AG09319 (cell line): ENCODE measurements around the gene USP32.
"Not testable (repeated sequence)": the region's sequence is repeated elsewhere in the genome, so short reads cannot be mapped to it uniquely, and the experiment has no call there.

Experiments
- DNase-seq: peaks from one replicate; pipeline ENCODE4 v3.0.0-alpha.2; 2010; ENCODE audit warnings: low read depth; ENCODE audit errors: extremely low read depth
- CTCF ChIP-seq: IDR thresholded peaks from 2 replicates; pipeline ENCODE4 v1.5.1; 2011; ENCODE audit warnings: low read depth, mild to moderate bottlenecking, inconsistent platforms, low read length, moderate library complexity

USP32 gene

GRCh38 chr17:60193482-60193881, 198.5 kb downstream of the USP32 start:
- no peak for TF ChIP-seq CTCF

GRCh38 chr17:60193032-60193431, 198.9 kb downstream of the USP32 start:
- not testable (repeated sequence) for DNase-seq

More at GRCh38 chr17:60193482-60193881, 198.5 kb downstream of the USP32 start:
- no peak for DNase-seq

- DNase-seq: not testable (repeated sequence)
Measured at GRCh38 chr17:60190032-60190431, 201.9 kb downstream of the USP32 start.

GRCh38 chr17:60188759-60189158, 203.2 kb downstream of the USP32 start:
- no peak for DNase-seq
- TF ChIP-seq CTCF: no peak

- not testable (repeated sequence) for DNase-seq
Measured at GRCh38 chr17:60186846-60187745, 204.8 kb downstream of the USP32 start.

GRCh38 chr17:60186372-60186771, 205.6 kb downstream of the USP32 start:
- DNase-seq: not testable (repeated sequence)

- not testable (repeated sequence) for DNase-seq
Measured at GRCh38 chr17:60180380-60180779, 211.6 kb downstream of the USP32 start.

GRCh38 chr17:60178180-60178579, 213.8 kb downstream of the USP32 start:
- DNase-seq: not testable (repeated sequence)

GRCh38 chr17:60176763-60177162, 215.2 kb downstream of the USP32 start:
- not testable (repeated sequence) for DNase-seq

GRCh38 chr17:60174767-60175166, 217.2 kb downstream of the USP32 start:
- TF ChIP-seq CTCF: peak; percentile 27
- not testable (repeated sequence) for DNase-seq

- DNase-seq: no peak
- no peak for TF ChIP-seq CTCF
Measured at GRCh38 chr17:60174035-60174434, 217.9 kb downstream of the USP32 start.
